OCI-LY7 (cell line): Measurements from ENCODE around the gene MYBPHL. TPM values are rescaled to one million over a fixed set of nuclear protein-coding genes. Genes with fewer than 3 reads are reported as not detected.

Experiments used
- BruUV-seq: library from RNA; stranded (reverse); fragments of 400-500 nt; replicated peaks from 2 replicates; lab custom pipeline; 2021; lab: Mats Ljungman, UMichigan
- CTCF ChIA-PET: fragments of 300-600 bp; sonication (Branson Sonifier 250); formaldehyde crosslinking; loops from one replicate; lab custom pipeline; 2022; ENCODE audit warnings: antibody characterized with exemption; ENCODE audit not compliant: unreplicated experiment; lab: Charles Lee
- POLR2A ChIA-PET: fragments of 300-600 bp; sonication (Branson Sonifier 250); formaldehyde crosslinking; loops from one replicate; lab custom pipeline; 2022; ENCODE audit warnings: antibody characterized with exemption; lab: Charles Lee
- DNase-seq: peaks from one replicate; pipeline ENCODE4 v3.0.0-alpha.2; 2015; ENCODE audit warnings: low spot score
- H2AFZ ChIP-seq: fragments of 200-600 bp; sonication (generic), shearing (Covaris generic); 2 replicates; pipeline ENCODE4 v1.6.1; 2014; ENCODE audit warnings: mild to moderate bottlenecking, antibody characterized with exemption, low read length, moderate library complexity
- H3K27ac ChIP-seq: fragments of 200-600 bp; sonication (generic); 2 replicates; pipeline ENCODE4 v1.5.1; 2014; ENCODE audit warnings: mixed run types, low read depth, mild to moderate bottlenecking, moderate library complexity, low read length, inconsistent platforms; ENCODE audit not compliant: poor library complexity, severe bottlenecking
- H3K36me3 ChIP-seq: fragments of 200-600 bp; sonication (generic); 2 replicates; pipeline ENCODE4 v1.6.1; 2014; ENCODE audit warnings: mild to moderate bottlenecking, antibody characterized with exemption, low read length, moderate library complexity, mixed read lengths; ENCODE audit not compliant: insufficient read depth
- H3K4me1 ChIP-seq: fragments of 200-600 bp; sonication (generic); 2 replicates; pipeline ENCODE4 v1.5.1; 2014; ENCODE audit warnings: mild to moderate bottlenecking, low read length; ENCODE audit not compliant: insufficient read depth, poor library complexity, severe bottlenecking
- H3K4me2 ChIP-seq: fragments of 200-600 bp; sonication (generic); 2 replicates; pipeline ENCODE4 v1.6.1; 2014; ENCODE audit warnings: mild to moderate bottlenecking, low read length
- H3K4me3 ChIP-seq: fragments of 200-600 bp; sonication (generic); 2 replicates; pipeline ENCODE4 v1.5.1; 2014; ENCODE audit warnings: mild to moderate bottlenecking, low read depth, low read length; ENCODE audit not compliant: poor library complexity, severe bottlenecking
- H3K79me2 ChIP-seq: fragments of 200-600 bp; sonication (generic); 2 replicates; pipeline ENCODE4 v1.6.1; 2016; ENCODE audit warnings: low read depth, mild to moderate bottlenecking, low read length, moderate library complexity, mixed read lengths; ENCODE audit not compliant: insufficient read depth
- H3K9me2 ChIP-seq: fragments of 200-600 bp; sonication (generic); 2 replicates; pipeline ENCODE4 v1.6.1; 2016; ENCODE audit warnings: mild to moderate bottlenecking, low read length, mixed read lengths; ENCODE audit not compliant: insufficient read depth
- H3K9me3 ChIP-seq: fragments of 200-600 bp; sonication (generic); 2 replicates; pipeline ENCODE4 v1.6.1; 2014; ENCODE audit warnings: mild to moderate bottlenecking, mixed run types, low read length, mixed read lengths
- H4K20me1 ChIP-seq: fragments of 200-600 bp; sonication (generic); 2 replicates; pipeline ENCODE4 v1.6.1; 2014; ENCODE audit warnings: mild to moderate bottlenecking, antibody characterized with exemption, low read length, moderate library complexity, mixed read lengths; ENCODE audit not compliant: insufficient read depth
- CTCF ChIP-seq: fragments of 200-600 bp; sonication (generic); conservative IDR thresholded peaks from 2 replicates; pipeline ENCODE4 v1.5.1; 2014; ENCODE audit warnings: mild to moderate bottlenecking, antibody characterized with exemption, low read length, moderate library complexity, mixed read lengths
- EZH2phosphoT487 ChIP-seq: fragments of 200-600 bp; sonication (generic); IDR thresholded peaks from 2 replicates; pipeline ENCODE4 v1.6.1; 2018; ENCODE audit warnings: low read depth, borderline replicate concordance, mild to moderate bottlenecking, mixed run types, antibody characterized with exemption, low read length, moderate library complexity, mixed read lengths
- intact Hi-C: fragments of 100-400 bp; cut with micrococcal nuclease; formaldehyde crosslinking; loops from one replicate; pipeline ENCODE4 v1.10.0; 2022; ENCODE audit not compliant: unreplicated experiment
- total RNA-seq, 2 experiments: library from RNA; depleted of rRNA in 1 of 2; stranded (reverse); fragments of >200 nt in 1 of 2; shearing (Covaris generic) in 1 of 2; gene quantifications; 2 replicates each; pipeline ENCODE4 v1.2.3, GENCODE V29; 2014 to 2022

The MYBPHL gene
- total RNA-seq, 2 experiments from 2014 or later: 0.16 TPM; not detected in 1

DNA sequence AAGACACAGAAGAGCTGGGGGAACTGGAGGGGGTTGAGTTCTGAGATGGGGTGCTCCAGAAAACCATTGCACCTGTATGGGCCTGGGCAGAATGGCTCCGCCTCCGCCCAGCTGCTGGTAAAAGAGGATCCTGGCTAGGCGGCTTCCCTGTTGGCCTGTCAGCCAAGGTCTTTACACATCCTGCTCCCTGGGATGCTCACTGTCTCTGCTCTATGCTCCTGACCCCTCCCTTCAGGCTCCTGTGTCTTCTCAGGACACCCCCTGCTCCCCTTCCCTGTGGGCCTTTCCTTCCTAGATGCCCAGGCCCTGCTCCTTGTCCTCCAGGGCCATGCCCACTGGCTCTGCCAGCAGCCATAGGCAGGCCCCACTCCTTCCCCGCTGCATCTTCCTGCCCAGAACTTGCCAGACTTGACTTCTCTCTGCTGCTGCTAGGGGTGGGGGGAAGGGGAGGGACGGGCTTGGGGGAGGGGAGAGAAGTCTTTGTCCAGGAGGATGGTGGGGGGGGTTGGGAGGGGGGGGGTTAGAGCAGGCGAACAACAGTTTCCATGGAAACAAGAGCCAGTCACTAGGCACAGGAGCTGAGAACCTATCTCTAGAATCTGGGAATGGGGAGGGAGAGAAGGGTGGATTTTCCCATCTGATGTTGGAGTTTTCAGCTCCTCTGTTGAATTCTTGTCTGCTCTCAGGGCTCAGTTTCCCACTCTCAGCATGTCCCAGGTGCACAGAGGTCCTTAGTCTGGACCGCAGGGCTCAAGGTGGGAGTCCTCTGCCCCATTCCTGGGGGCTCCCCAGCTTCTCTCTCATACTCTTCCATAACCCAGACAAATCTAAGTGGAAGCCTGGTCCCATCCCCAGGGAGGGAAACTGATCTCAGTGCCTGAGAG lies 46.9 kb downstream of the MYBPHL start:
- no TSS peak for BruUV-seq
- no peak for DNase-seq
- no peaks in the 10 kb centered on the region for H4K20me1 ChIP-seq
- peaks cover 4% of the 10 kb centered on the region; the same call in 1 of the 2 replicates for H3K36me3 ChIP-seq
- H2AFZ ChIP-seq: no peak overlapping the region
- H3K27ac ChIP-seq: no peak overlapping the region
- POLR2A ChIA-PET: interaction anchor here (0.7 to 1.1 kb wide), 2 partner anchors 20 to 89 kb away, joined by 4 read pairs; no protein-coding TSS in a partner anchor
- H3K79me2 ChIP-seq: no peaks in the 10 kb centered on the region
- H3K4me2 ChIP-seq: no peak overlapping the region
- no peak for TF ChIP-seq EZH2phosphoT487
- TF ChIP-seq CTCF: no peak
- H3K4me3 ChIP-seq: no peak overlapping the region
- CTCF ChIA-PET: interaction anchor here (0.6 kb wide), 1 partner anchor 542 kb away, joined by 3 read pairs; no protein-coding TSS in a partner anchor
- no peaks in the 10 kb centered on the region for H3K4me1 ChIP-seq
- H3K9me2 ChIP-seq: no peaks in the 10 kb centered on the region
- intact Hi-C loops: no loop called here
- no peaks in the 10 kb centered on the region for H3K9me3 ChIP-seq

- Histone ChIP-seq H4K20me1 (no peaks in the 10 kb centered on the region), H3K9me3 (no peaks in the 10 kb centered on the region), H3K9me2 (no peaks in the 10 kb centered on the region), H3K79me2 (no peaks in the 10 kb centered on the region), H3K27ac (no peak overlapping the region), H2AFZ (no peak overlapping the region), H3K4me1 (peaks cover 11% of the 10 kb centered on the region), H3K4me2 (no peak overlapping the region), H3K4me3 (no peak overlapping the region), H3K36me3 (peaks cover 4% of the 10 kb centered on the region; the same call in 1 of the 2 replicates)
- TF ChIP-seq EZH2phosphoT487 (no peak), CTCF (no peak)
- DNase-seq: no peak
- no TSS peak for BruUV-seq
- ChIA-PET CTCF (no interaction called here), POLR2A (no interaction called here)
- intact Hi-C loops: no loop called here
Measured at GRCh38 chr1:109258481-109259466, 48.0 kb downstream of the MYBPHL start.
